Prostate gland (tissue), 2 donors: ENCODE measurements around the gene ROBO4.

Experiments used
- POLR2A ChIP-seq: fragments of 450-650 bp; IDR thresholded peaks from one replicate; pipeline ENCODE4 v1.6.1; 2016; ENCODE audit warnings: antibody characterized with exemption, mild to moderate bottlenecking
- POLR2AphosphoS5 ChIP-seq: sonication (generic); formaldehyde crosslinking; IDR thresholded peaks from one replicate; pipeline ENCODE4 v1.6.1; 2017; ENCODE audit warnings: antibody characterized with exemption
- TF ChIP-seq, protein P1 (sequence below), 4 experiments: fragments of 200-600 bp in 2 of 4; fragments of 450-650 bp in 2 of 4; sonication (generic) in 2 of 4; IDR thresholded peaks; 1 replicate in 3 of 4; 2 replicates in 1 of 4; pipeline ENCODE4 v1.5.1; 2016 to 2019; ENCODE audit warnings: antibody characterized with exemption in 4 of 4, mild to moderate bottlenecking in 2 of 4, moderate library complexity in 2 of 4

DNA sequence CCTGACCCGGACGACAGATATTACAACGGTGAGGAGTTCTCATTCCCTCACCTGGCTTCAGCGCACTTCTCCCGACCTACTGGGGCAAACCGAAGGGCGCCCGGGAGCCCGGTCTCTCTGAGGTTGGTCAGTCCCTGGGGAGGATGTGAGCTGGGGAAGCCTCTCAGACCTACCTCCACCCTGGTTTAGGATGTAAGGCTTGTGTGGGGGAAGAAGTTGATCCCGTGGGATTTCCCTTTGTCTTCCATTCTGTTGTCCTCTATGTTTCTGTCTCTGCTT lies 20.1 kb downstream of the ROBO4 start:
- TF ChIP-seq, protein P1, sequence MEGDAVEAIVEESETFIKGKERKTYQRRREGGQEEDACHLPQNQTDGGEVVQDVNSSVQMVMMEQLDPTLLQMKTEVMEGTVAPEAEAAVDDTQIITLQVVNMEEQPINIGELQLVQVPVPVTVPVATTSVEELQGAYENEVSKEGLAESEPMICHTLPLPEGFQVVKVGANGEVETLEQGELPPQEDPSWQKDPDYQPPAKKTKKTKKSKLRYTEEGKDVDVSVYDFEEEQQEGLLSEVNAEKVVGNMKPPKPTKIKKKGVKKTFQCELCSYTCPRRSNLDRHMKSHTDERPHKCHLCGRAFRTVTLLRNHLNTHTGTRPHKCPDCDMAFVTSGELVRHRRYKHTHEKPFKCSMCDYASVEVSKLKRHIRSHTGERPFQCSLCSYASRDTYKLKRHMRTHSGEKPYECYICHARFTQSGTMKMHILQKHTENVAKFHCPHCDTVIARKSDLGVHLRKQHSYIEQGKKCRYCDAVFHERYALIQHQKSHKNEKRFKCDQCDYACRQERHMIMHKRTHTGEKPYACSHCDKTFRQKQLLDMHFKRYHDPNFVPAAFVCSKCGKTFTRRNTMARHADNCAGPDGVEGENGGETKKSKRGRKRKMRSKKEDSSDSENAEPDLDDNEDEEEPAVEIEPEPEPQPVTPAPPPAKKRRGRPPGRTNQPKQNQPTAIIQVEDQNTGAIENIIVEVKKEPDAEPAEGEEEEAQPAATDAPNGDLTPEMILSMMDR (IDR thresholded peaks at IDR 0.05) = no peak
- TF ChIP-seq POLR2AphosphoS5 = no peak
- TF ChIP-seq POLR2A = no peak
